SK-N-SH (cell line): ENCODE data around the gene MAP2K2.

Source experiments
- CHD2 ChIP-seq: fragments of 150-350 bp; IDR thresholded peaks from 2 replicates; pipeline ENCODE4 v1.6.1; 2018; ENCODE audit warnings: low read length; ENCODE audit not compliant: partially characterized antibody
- CTCF ChIP-seq: fragments of 200-600 bp; sonication (generic); IDR thresholded peaks from 2 replicates; pipeline ENCODE4 v1.6.1; 2017; ENCODE audit warnings: antibody characterized with exemption, mild to moderate bottlenecking, moderate library complexity
- EP300 ChIP-seq, 2 experiments: IDR thresholded peaks; 2 replicates each; pipeline versions ENCODE4 v1.4.0 to v1.6.1; 2012; ENCODE audit warnings: borderline replicate concordance in 1 of 2, low read depth in 1 of 2, low read length in 1 of 2
- FOSL2 ChIP-seq: IDR thresholded peaks from 2 replicates; pipeline ENCODE4 v1.4.0; 2012; ENCODE audit warnings: low read depth, mild to moderate bottlenecking, moderate library complexity, borderline replicate concordance
- FOXM1 ChIP-seq: IDR thresholded peaks from 2 replicates; pipeline ENCODE4 v1.4.0; 2012; ENCODE audit warnings: low read depth, mild to moderate bottlenecking
- POLR2AphosphoS5 ChIP-seq: IDR thresholded peaks from 2 replicates; pipeline ENCODE4 v1.6.1; 2012; ENCODE audit warnings: low read depth, low read length
- RAD21 ChIP-seq: IDR thresholded peaks from 2 replicates; pipeline ENCODE4 v1.6.1; 2012; ENCODE audit warnings: mild to moderate bottlenecking, low read length
- RCOR1 ChIP-seq: fragments of 150-350 bp; IDR thresholded peaks from 2 replicates; pipeline ENCODE4 v1.6.1; 2017; ENCODE audit warnings: antibody characterized with exemption, low read length
- SIN3A ChIP-seq: IDR thresholded peaks from 2 replicates; pipeline ENCODE4 v1.6.1; 2012; ENCODE audit warnings: low read depth, mild to moderate bottlenecking, low read length, moderate library complexity, borderline replicate concordance
- SMC3 ChIP-seq: IDR thresholded peaks from 2 replicates; pipeline ENCODE4 v1.6.1; 2012; ENCODE audit warnings: low read depth, low read length, improper control_type of control experiment
- TEAD4 ChIP-seq: IDR thresholded peaks from 2 replicates; pipeline ENCODE4 v1.4.0; 2012; ENCODE audit warnings: mild to moderate bottlenecking, borderline replicate concordance; ENCODE audit not compliant: insufficient read depth
- TF ChIP-seq, protein P1 (sequence below): IDR thresholded peaks from 2 replicates; pipeline ENCODE4 v1.6.1; 2012; ENCODE audit warnings: mild to moderate bottlenecking, low read depth, low read length, moderate library complexity

DNA sequence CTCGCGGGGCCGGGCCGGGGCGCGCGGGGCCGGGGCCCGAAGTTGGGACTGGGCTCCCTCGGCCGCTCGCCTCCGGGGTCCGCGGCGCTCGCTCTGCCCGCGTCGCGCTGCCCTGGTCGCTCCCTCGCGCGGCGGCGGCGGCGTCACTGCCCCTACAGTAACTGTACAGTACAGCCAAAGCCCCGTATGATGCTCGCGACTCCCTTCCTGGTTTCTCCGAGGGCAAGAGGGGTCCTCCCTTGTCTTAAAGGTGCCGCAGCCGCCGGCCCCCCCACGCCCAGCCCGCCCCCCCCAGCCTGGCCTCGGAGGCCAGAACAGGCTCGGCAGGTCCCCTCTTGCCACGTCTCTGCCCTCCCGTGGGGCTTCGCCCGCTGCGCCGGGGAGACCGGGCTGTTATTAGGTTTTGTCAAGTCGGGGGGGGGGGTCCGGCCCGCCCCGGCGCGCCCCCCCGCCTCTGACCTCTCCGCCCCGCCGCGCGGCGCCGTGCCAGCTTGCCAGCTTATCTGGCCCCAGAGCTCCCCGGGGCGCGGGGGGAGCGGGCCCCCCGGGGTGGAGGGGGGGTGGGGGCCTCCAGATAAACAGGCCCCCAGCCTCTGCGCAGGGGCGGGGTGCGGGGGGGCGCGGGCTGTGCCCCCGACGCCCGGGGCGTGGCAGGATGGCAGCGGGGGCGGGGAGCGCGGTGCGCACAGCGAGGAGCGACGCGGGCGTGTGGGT lies 57.1 kb downstream of the MAP2K2 start, which contains the start of gene ZBTB7A:
- TF ChIP-seq FOSL2 (no peak), CTCF (no peak), CHD2 (no peak), SMC3 (no peak), RCOR1 (no peak), SIN3A (0 out of 2 replicates have a peak, but pooled peaks have one; percentile 33), POLR2AphosphoS5 (peak; percentile 47), EP300 (IDR thresholded peaks at IDR 0.05; ENCODE audit: borderline replicate concordance in 1 of 2, low read depth in 1 of 2, low read length in 1 of 2) (no peak), RAD21 (no peak), FOXM1 (no peak), TEAD4 (no peak)
- TF ChIP-seq, protein P1, sequence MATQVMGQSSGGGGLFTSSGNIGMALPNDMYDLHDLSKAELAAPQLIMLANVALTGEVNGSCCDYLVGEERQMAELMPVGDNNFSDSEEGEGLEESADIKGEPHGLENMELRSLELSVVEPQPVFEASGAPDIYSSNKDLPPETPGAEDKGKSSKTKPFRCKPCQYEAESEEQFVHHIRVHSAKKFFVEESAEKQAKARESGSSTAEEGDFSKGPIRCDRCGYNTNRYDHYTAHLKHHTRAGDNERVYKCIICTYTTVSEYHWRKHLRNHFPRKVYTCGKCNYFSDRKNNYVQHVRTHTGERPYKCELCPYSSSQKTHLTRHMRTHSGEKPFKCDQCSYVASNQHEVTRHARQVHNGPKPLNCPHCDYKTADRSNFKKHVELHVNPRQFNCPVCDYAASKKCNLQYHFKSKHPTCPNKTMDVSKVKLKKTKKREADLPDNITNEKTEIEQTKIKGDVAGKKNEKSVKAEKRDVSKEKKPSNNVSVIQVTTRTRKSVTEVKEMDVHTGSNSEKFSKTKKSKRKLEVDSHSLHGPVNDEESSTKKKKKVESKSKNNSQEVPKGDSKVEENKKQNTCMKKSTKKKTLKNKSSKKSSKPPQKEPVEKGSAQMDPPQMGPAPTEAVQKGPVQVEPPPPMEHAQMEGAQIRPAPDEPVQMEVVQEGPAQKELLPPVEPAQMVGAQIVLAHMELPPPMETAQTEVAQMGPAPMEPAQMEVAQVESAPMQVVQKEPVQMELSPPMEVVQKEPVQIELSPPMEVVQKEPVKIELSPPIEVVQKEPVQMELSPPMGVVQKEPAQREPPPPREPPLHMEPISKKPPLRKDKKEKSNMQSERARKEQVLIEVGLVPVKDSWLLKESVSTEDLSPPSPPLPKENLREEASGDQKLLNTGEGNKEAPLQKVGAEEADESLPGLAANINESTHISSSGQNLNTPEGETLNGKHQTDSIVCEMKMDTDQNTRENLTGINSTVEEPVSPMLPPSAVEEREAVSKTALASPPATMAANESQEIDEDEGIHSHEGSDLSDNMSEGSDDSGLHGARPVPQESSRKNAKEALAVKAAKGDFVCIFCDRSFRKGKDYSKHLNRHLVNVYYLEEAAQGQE, result no peak
